Neural cell (in vitro differentiated cells): ENCODE measurements around the gene SND1. TPM values are rescaled to one million over a fixed set of nuclear protein-coding genes. Genes with fewer than 3 reads are reported as not detected.
A peak's percentile ranks its signal among the peaks of the same experiment; 100 is the strongest.

Experiments used
- H2AFZ ChIP-seq: fragments of 200-600, 300-800 bp; sonication (generic), shearing (Covaris generic); 2 replicates; pipeline ENCODE4 v1.6.0; 2014; ENCODE audit warnings: low read depth, mild to moderate bottlenecking, antibody characterized with exemption, low read length, moderate library complexity
- H3F3A ChIP-seq: fragments of 200-600 bp; shearing (Covaris generic); 2 replicates; pipeline ENCODE4 v1.6.1; 2016; ENCODE audit warnings: mild to moderate bottlenecking, moderate library complexity, mixed read lengths, antibody characterized with exemption, low read length; ENCODE audit not compliant: insufficient read depth, poor library complexity, severe bottlenecking
- H3K27ac ChIP-seq: fragments of 200-600, 300-800 bp; sonication (generic), shearing (Covaris generic); 2 replicates; pipeline ENCODE4 v1.5.1; 2014; ENCODE audit warnings: mild to moderate bottlenecking, low read length, moderate library complexity
- H3K27me3 ChIP-seq: fragments of 300-800, 200-600 bp; sonication (generic), shearing (Covaris generic); 2 replicates; pipeline ENCODE4 v1.6.0; 2014; ENCODE audit warnings: mild to moderate bottlenecking, low read depth, low read length, moderate library complexity; ENCODE audit not compliant: insufficient read depth
- H3K36me3 ChIP-seq: fragments of 300-800, 200-600 bp; sonication (generic), shearing (Covaris generic); 2 replicates; pipeline ENCODE4 v1.5.1; 2014; ENCODE audit warnings: mild to moderate bottlenecking, antibody characterized with exemption, low read length, moderate library complexity; ENCODE audit not compliant: insufficient read depth
- H3K4me2 ChIP-seq: fragments of 300-800, 200-600 bp; sonication (generic), shearing (Covaris generic); 2 replicates; pipeline ENCODE4 v1.6.0; 2014; ENCODE audit warnings: mild to moderate bottlenecking, low read length
- H3K4me3 ChIP-seq: fragments of 300-800, 200-600 bp; sonication (generic), shearing (Covaris generic); 2 replicates; pipeline ENCODE4 v1.5.1; 2014; ENCODE audit warnings: mild to moderate bottlenecking, low read length, moderate library complexity
- H3K79me2 ChIP-seq: fragments of 200-600 bp; shearing (Covaris generic); replicated peaks from 2 replicates; pipeline ENCODE4 v1.6.0; 2014; ENCODE audit warnings: mild to moderate bottlenecking, low read length, moderate library complexity; ENCODE audit not compliant: insufficient read depth
- H3K9ac ChIP-seq: fragments of 300-800, 200-600 bp; sonication (generic), shearing (Covaris generic); 2 replicates; pipeline ENCODE4 v1.6.1; 2016; ENCODE audit warnings: mild to moderate bottlenecking, low read length, mixed read lengths
- H3K9me2 ChIP-seq: fragments of 200-600 bp; shearing (Covaris generic); 2 replicates; pipeline ENCODE4 v1.6.1; 2016; ENCODE audit warnings: mild to moderate bottlenecking, low read length, mixed read lengths; ENCODE audit not compliant: insufficient read depth
- H3K9me3 ChIP-seq: fragments of 200-600, 300-800 bp; sonication (generic), shearing (Covaris generic); 2 replicates; pipeline ENCODE4 v1.6.1; 2016; ENCODE audit warnings: mild to moderate bottlenecking, mixed run types, low read length, moderate library complexity, mixed read lengths
- H4K20me1 ChIP-seq: fragments of 200-600 bp; shearing (Covaris generic); 2 replicates; pipeline ENCODE4 v1.6.1; 2016; ENCODE audit warnings: mild to moderate bottlenecking, mixed run types; ENCODE audit not compliant: insufficient read depth
- CTCF ChIP-seq: fragments of 450-650 bp; IDR thresholded peaks from 2 replicates; pipeline ENCODE4 v1.5.1; 2014; ENCODE audit warnings: antibody characterized with exemption, mild to moderate bottlenecking, moderate library complexity; ENCODE audit not compliant: poor library complexity, severe bottlenecking
- EP300 ChIP-seq: fragments of 450-650 bp; conservative IDR thresholded peaks from 2 replicates; pipeline ENCODE4 v1.6.1; 2014; ENCODE audit warnings: antibody characterized with exemption, mild to moderate bottlenecking, moderate library complexity; ENCODE audit not compliant: poor library complexity, severe bottlenecking
- EZH2 ChIP-seq: fragments of 200-600, 300-800 bp; shearing (Covaris generic), sonication (generic); IDR thresholded peaks from 2 replicates; pipeline ENCODE4 v1.6.1; 2014; ENCODE audit warnings: antibody characterized with exemption, low read length, borderline replicate concordance, mild to moderate bottlenecking; ENCODE audit not compliant: insufficient read depth, poor library complexity, severe bottlenecking
- MXI1 ChIP-seq: fragments of 450-650 bp; conservative IDR thresholded peaks from 2 replicates; pipeline ENCODE4 v1.6.1; 2014; ENCODE audit warnings: antibody characterized with exemption, mild to moderate bottlenecking; ENCODE audit not compliant: poor library complexity, severe bottlenecking
- POLR2AphosphoS5 ChIP-seq: IDR thresholded peaks from 2 replicates; pipeline ENCODE4 v1.6.1; 2012
- RAD21 ChIP-seq: fragments of 450-650 bp; conservative IDR thresholded peaks from 2 replicates; pipeline ENCODE4 v1.6.1; 2014; ENCODE audit warnings: antibody characterized with exemption, mild to moderate bottlenecking, moderate library complexity
- TAF1 ChIP-seq: IDR thresholded peaks from 2 replicates; pipeline ENCODE4 v1.6.1; 2012; ENCODE audit warnings: low read depth
- polyA plus RNA-seq: library from polyadenylated mRNA; depleted of rRNA; stranded (reverse); fragments of >200 nt; gene quantifications from 2 replicates; pipeline ENCODE4 v1.2.3, GENCODE V29; 2014
- TF ChIP-seq, protein P1 (sequence below): IDR thresholded peaks from 2 replicates; pipeline ENCODE4 v1.6.1; 2012; ENCODE audit warnings: borderline replicate concordance

SND1 gene
- polyA plus RNA-seq, 1 donor from 2014 or later = 37.4 TPM

GRCh38 chr7:128052404-128052803 lies 400.4 kb downstream of the SND1 start:
- Histone ChIP-seq H3K27ac (peak overlapping the region; percentile 15), H2AFZ (no peak overlapping the region), H3K9me3 (no peaks in the 10 kb centered on the region), H3K9ac (no peak overlapping the region), H3K4me2 (no peak overlapping the region), H3K36me3 (no peaks in the 10 kb centered on the region), H4K20me1 (no peaks in the 10 kb centered on the region), H3K4me3 (peak overlapping the region; percentile 48), H3K9me2 (no peaks in the 10 kb centered on the region), H3F3A (no peaks in the 10 kb centered on the region), H3K79me2 (no peaks in the 10 kb centered on the region), H3K27me3 (no peaks in the 10 kb centered on the region)
- peak; percentile 93 for TF ChIP-seq EP300
- TF ChIP-seq MXI1 = no peak
- peak; percentile 73 for TF ChIP-seq POLR2AphosphoS5
- TF ChIP-seq, protein P1, sequence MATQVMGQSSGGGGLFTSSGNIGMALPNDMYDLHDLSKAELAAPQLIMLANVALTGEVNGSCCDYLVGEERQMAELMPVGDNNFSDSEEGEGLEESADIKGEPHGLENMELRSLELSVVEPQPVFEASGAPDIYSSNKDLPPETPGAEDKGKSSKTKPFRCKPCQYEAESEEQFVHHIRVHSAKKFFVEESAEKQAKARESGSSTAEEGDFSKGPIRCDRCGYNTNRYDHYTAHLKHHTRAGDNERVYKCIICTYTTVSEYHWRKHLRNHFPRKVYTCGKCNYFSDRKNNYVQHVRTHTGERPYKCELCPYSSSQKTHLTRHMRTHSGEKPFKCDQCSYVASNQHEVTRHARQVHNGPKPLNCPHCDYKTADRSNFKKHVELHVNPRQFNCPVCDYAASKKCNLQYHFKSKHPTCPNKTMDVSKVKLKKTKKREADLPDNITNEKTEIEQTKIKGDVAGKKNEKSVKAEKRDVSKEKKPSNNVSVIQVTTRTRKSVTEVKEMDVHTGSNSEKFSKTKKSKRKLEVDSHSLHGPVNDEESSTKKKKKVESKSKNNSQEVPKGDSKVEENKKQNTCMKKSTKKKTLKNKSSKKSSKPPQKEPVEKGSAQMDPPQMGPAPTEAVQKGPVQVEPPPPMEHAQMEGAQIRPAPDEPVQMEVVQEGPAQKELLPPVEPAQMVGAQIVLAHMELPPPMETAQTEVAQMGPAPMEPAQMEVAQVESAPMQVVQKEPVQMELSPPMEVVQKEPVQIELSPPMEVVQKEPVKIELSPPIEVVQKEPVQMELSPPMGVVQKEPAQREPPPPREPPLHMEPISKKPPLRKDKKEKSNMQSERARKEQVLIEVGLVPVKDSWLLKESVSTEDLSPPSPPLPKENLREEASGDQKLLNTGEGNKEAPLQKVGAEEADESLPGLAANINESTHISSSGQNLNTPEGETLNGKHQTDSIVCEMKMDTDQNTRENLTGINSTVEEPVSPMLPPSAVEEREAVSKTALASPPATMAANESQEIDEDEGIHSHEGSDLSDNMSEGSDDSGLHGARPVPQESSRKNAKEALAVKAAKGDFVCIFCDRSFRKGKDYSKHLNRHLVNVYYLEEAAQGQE = no peak
- TF ChIP-seq TAF1 = no peak
- TF ChIP-seq CTCF = no peak
- no peak for TF ChIP-seq RAD21

- no peaks in the 10 kb centered on the region for H3K9me2 ChIP-seq
- no peaks in the 10 kb centered on the region for H3F3A ChIP-seq
- H3K27me3 ChIP-seq = no peaks in the 10 kb centered on the region
- no peak overlapping the region for H2AFZ ChIP-seq
- H3K79me2 ChIP-seq = no peaks in the 10 kb centered on the region
- H4K20me1 ChIP-seq = no peaks in the 10 kb centered on the region
- H3K27ac ChIP-seq = no peak overlapping the region
- H3K9ac ChIP-seq = no peak overlapping the region
- H3K9me3 ChIP-seq = no peaks in the 10 kb centered on the region
- no peaks in the 10 kb centered on the region for H3K36me3 ChIP-seq
- TF ChIP-seq, protein P1 = no peak
- TF ChIP-seq RAD21 (no peak), POLR2AphosphoS5 (no peak), CTCF (no peak), EZH2 (no peak)
- H3K4me2 ChIP-seq = no peak overlapping the region
- H3K4me3 ChIP-seq = no peak overlapping the region
Observed at GRCh38 chr7:128053023-128053422, 401.0 kb downstream of the SND1 start.
